CD14-positive monocyte (primary cell): ENCODE results near the gene PLD1. TPM values are rescaled to one million over a fixed set of nuclear protein-coding genes. Genes with fewer than 3 reads are reported as not detected.

Source experiments
- DNase-seq, 3 donors: peaks; one replicate each; pipeline ENCODE4 v3.0.0-alpha.2; 2011 to 2022
- H2AFZ ChIP-seq: 2 replicates; pipeline ENCODE4 v1.6.0; 2012; ENCODE audit warnings: mild to moderate bottlenecking, low read depth, low read length, inconsistent platforms; ENCODE audit not compliant: insufficient read depth, poor library complexity, severe bottlenecking
- H3K27ac ChIP-seq, 2 donors: 1 replicate in 1 of 2; 2 replicates in 1 of 2; pipeline ENCODE4 v1.5.1; 2012 to 2013; ENCODE audit warnings: low read length in 2 of 2, control low read depth in 1 of 2, inconsistent platforms in 1 of 2, low read depth in 1 of 2, mild to moderate bottlenecking in 1 of 2
- H3K27me3 ChIP-seq, 2 donors: one replicate each; pipeline versions ENCODE4 v1.6.0 to v1.6.1; 2011 to 2013; ENCODE audit warnings: low read length in 2 of 2; ENCODE audit not compliant: control insufficient read depth in 2 of 2, insufficient read depth in 2 of 2
- H3K36me3 ChIP-seq, 2 donors: replicated peaks in 1 of 2; 1 replicate in 1 of 2; 2 replicates in 1 of 2; pipeline versions ENCODE4 v1.5.1 to v1.6.1; 2012 to 2013; ENCODE audit warnings: low read length in 2 of 2, control low read depth in 1 of 2, inconsistent platforms in 1 of 2, mild to moderate bottlenecking in 1 of 2; ENCODE audit not compliant: insufficient read depth in 2 of 2, control insufficient read depth in 1 of 2
- H3K4me1 ChIP-seq, 2 donors: 1 replicate in 1 of 2; 2 replicates in 1 of 2; pipeline versions ENCODE4 v1.5.1 to v1.6.1; 2012 to 2013; ENCODE audit warnings: low read length in 2 of 2, control low read depth in 1 of 2, inconsistent platforms in 1 of 2, mild to moderate bottlenecking in 1 of 2, moderate library complexity in 1 of 2; ENCODE audit not compliant: insufficient read depth in 2 of 2, control insufficient read depth in 1 of 2
- H3K4me2 ChIP-seq: replicated peaks from 2 replicates; pipeline ENCODE3; 2012; ENCODE audit warnings: low read length, moderate library complexity, mild to moderate bottlenecking; ENCODE audit not compliant: poor library complexity, severe bottlenecking; ENCODE audit errors: extremely low read depth
- H3K4me3 ChIP-seq, 3 experiments: fragments of 200-600 bp in 1 of 3; sonication (generic) in 1 of 3; replicated peaks in 1 of 3; 1 replicate in 2 of 3; 2 replicates in 1 of 3; pipeline ENCODE4 v1.5.1; 2011 to 2013; ENCODE audit warnings: low read length in 3 of 3, mild to moderate bottlenecking in 3 of 3, control low read depth in 2 of 3, low read depth in 2 of 3, inconsistent platforms in 1 of 3, moderate library complexity in 1 of 3
- H3K79me2 ChIP-seq: 2 replicates; pipeline ENCODE4 v1.6.0; 2012; ENCODE audit warnings: mild to moderate bottlenecking, control low read depth, inconsistent platforms, low read length, moderate library complexity; ENCODE audit not compliant: insufficient read depth
- H3K9ac ChIP-seq: 2 replicates; pipeline ENCODE4 v1.6.0; 2017; ENCODE audit warnings: low read length, mild to moderate bottlenecking; ENCODE audit not compliant: insufficient read depth, poor library complexity, severe bottlenecking
- H3K9me3 ChIP-seq, 2 donors: replicated peaks in 1 of 2; 1 replicate in 1 of 2; 2 replicates in 1 of 2; pipeline versions ENCODE4 v1.5.1 to v1.6.1; 2012 to 2013; ENCODE audit warnings: low read length in 2 of 2, control low read depth in 1 of 2; ENCODE audit not compliant: control insufficient read depth in 1 of 2, insufficient read depth in 1 of 2
- H4K20me1 ChIP-seq: 2 replicates; pipeline ENCODE4 v1.6.0; 2012; ENCODE audit warnings: mild to moderate bottlenecking, low read length, control low read depth, moderate library complexity; ENCODE audit not compliant: insufficient read depth
- H3K27ac Mint-ChIP-seq, 7 donors: one replicate each; pipeline ENCODE4 v1.8.0; 2020; ENCODE audit warnings: mild to moderate bottlenecking in 7 of 7, mixed read lengths in 7 of 7, moderate library complexity in 6 of 7, inconsistent platforms in 2 of 7
- H3K27me3 Mint-ChIP-seq, 3 donors: one replicate each; pipeline ENCODE4 v1.8.0; 2021 to 2022; ENCODE audit warnings: low read depth in 3 of 3, mild to moderate bottlenecking in 3 of 3, mixed read lengths in 3 of 3, moderate library complexity in 3 of 3, inconsistent platforms in 1 of 3
- H3K36me3 Mint-ChIP-seq, 2 donors: one replicate each; pipeline ENCODE4 v1.8.0; 2020; ENCODE audit warnings: mixed read lengths in 2 of 2, inconsistent platforms in 1 of 2, mild to moderate bottlenecking in 1 of 2
- H3K4me1 Mint-ChIP-seq: one replicate; pipeline ENCODE4 v1.8.0; 2020; ENCODE audit warnings: mild to moderate bottlenecking, mixed read lengths
- H3K4me3 Mint-ChIP-seq, 2 donors: one replicate each; pipeline ENCODE4 v1.8.0; 2020; ENCODE audit warnings: mild to moderate bottlenecking in 2 of 2, mixed read lengths in 2 of 2, moderate library complexity in 1 of 2
- H3K9me3 Mint-ChIP-seq, 7 donors: one replicate each; pipeline ENCODE4 v1.8.0; 2020 to 2022; ENCODE audit warnings: mixed read lengths in 7 of 7, mild to moderate bottlenecking in 6 of 7, moderate library complexity in 6 of 7, inconsistent platforms in 2 of 7
- CTCF ChIP-seq: fragments of 200-600 bp; IDR thresholded peaks from one replicate; pipeline ENCODE4 v1.8.0; 2022; ENCODE audit warnings: antibody characterized with exemption, mild to moderate bottlenecking
- WGBS: methylation state at CpG from one replicate; pipeline ENCODE4 v1.1.5; 2013; ENCODE audit warnings: missing lambda C conversion rate; ENCODE audit not compliant: insufficient coverage; 5-methylcytosine and 5-hydroxymethylcytosine counted together
- intact Hi-C, 2 donors: fragments of 100-400 bp; cut with micrococcal nuclease; formaldehyde crosslinking; loops; one replicate each; pipeline versions ENCODE4 v1.15.0 to v1.15.1; 2023
- polyA plus RNA-seq, 3 donors: library from polyadenylated mRNA; depleted of rRNA in 1 of 3; unstranded in 2 of 3; stranded (reverse) in 1 of 3; fragments of 300-500 nt in 2 of 3; fragments of >200 nt in 1 of 3; fragmentation: Illumina TruSeq in 2 of 3; gene quantifications; 1 replicate in 2 of 3; 2 replicates in 1 of 3; pipeline ENCODE4 v1.2.3, GENCODE V29; 2012 to 2021

PLD1 gene
- polyA plus RNA-seq, 3 donors = 5.1 to 7.9 (median 5.8) TPM

DNA sequence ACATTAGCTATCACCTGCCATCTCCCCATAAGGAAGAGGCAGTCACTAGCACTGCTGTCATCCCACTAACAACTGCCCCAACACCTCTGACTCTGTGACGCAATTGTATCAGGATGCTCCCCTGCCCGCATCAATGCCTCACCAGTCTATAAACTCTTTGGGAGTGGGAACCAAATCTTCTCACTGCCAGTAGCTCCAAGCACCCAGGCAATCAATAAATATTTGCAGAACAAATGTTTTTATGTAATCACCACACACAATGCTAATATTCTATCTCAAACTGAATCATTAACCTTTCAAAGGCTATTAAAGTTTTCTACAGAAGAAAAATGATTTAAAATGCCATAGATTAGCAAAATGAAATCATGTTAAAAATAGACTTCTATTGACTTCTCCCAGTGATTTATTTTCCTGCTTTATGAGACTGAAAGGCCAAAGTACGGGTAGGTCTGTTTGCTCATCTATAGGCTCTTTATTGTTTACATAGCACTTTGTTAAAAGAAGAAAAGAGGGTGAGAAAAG is 131.3 kb downstream of the PLD1 start:
- Histone ChIP-seq H2AFZ (no peak overlapping the region), H3K27me3 (no peaks in the 10 kb centered on the region), H3K4me2 (no peak overlapping the region), H4K20me1 (no peaks in the 10 kb centered on the region), H3K79me2 (no peaks in the 10 kb centered on the region), H3K27ac (no peak overlapping the region), H3K4me1 (no peaks in the 10 kb centered on the region), H3K9me3 (no peaks in the 10 kb centered on the region), H3K36me3 (peaks cover 19 to 70% of the 10 kb centered on the region in 2 donors), H3K9ac (no peak overlapping the region), H3K4me3 (no peak overlapping the region)
- Mint-ChIP-seq H3K9me3 (no peaks in the 10 kb centered on the region), H3K4me1 (peaks cover 2% of the 10 kb centered on the region), H3K36me3 (peaks cover 57 to 78% of the 10 kb centered on the region in 2 donors), H3K27ac (no peak overlapping the region), H3K27me3 (no peaks in the 10 kb centered on the region), H3K4me3 (no peak overlapping the region)
- 82% methylated on average over 2 of the region's 3 CpGs for WGBS
- no peak for TF ChIP-seq CTCF
- intact Hi-C loops = no loop called here
- no peak for DNase-seq

DNA sequence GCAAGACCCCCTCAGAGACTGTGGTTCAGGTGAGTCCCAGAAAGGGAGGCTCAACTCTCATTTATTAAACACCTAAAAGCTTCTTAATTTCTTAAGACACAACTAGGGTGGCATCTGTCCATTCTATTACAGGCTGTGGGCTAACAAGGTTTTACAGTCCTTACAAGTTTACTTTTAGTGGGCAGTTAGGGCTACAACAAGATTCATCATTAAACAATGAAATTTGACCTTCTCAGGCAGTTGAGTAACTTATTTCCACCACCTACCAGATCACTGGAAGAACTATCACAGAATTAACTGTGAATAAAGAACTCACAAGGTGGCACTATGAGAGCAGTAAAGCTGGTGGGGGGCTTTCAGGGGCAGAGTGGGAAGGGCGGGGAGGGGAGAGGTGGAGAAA is 132.6 kb downstream of the PLD1 start:
- no peaks in the 10 kb centered on the region for H3K9me3 Mint-ChIP-seq
- Histone ChIP-seq H2AFZ (no peak overlapping the region), H3K27ac (no peak overlapping the region), H3K36me3 (peaks cover 19 to 73% of the 10 kb centered on the region in 2 donors), H3K27me3 (no peaks in the 10 kb centered on the region), H3K9me3 (no peaks in the 10 kb centered on the region), H3K9ac (no peak overlapping the region), H3K4me1 (no peaks in the 10 kb centered on the region), H3K79me2 (no peaks in the 10 kb centered on the region), H3K4me2 (no peak overlapping the region), H4K20me1 (no peaks in the 10 kb centered on the region), H3K4me3 (no peak overlapping the region)
- peak overlapping the region in 1 of 7 donors; percentile 52 for H3K27ac Mint-ChIP-seq
- peaks cover 52 to 77% of the 10 kb centered on the region in 2 donors for H3K36me3 Mint-ChIP-seq
- intact Hi-C loops = no loop called here
- H3K4me1 Mint-ChIP-seq = peaks cover 2% of the 10 kb centered on the region
- DNase-seq = no peak
- WGBS = no CpG with 5 or more reads among the region's 1 CpG
- no peaks in the 10 kb centered on the region for H3K27me3 Mint-ChIP-seq
- H3K4me3 Mint-ChIP-seq = no peak overlapping the region
- TF ChIP-seq CTCF = no peak
